C4-2B (cell line): Measurements from ENCODE around the gene BCAR3.

Source experiments
- ZFX ChIP-seq: fragments of 450-650 bp; IDR thresholded peaks from 2 replicates; pipeline ENCODE4 v1.6.1; 2017
- TF ChIP-seq, protein P1 (sequence below): fragments of 450-650 bp; conservative IDR thresholded peaks from 2 replicates; pipeline ENCODE4 v1.5.1; 2017; ENCODE audit warnings: mild to moderate bottlenecking

DNA sequence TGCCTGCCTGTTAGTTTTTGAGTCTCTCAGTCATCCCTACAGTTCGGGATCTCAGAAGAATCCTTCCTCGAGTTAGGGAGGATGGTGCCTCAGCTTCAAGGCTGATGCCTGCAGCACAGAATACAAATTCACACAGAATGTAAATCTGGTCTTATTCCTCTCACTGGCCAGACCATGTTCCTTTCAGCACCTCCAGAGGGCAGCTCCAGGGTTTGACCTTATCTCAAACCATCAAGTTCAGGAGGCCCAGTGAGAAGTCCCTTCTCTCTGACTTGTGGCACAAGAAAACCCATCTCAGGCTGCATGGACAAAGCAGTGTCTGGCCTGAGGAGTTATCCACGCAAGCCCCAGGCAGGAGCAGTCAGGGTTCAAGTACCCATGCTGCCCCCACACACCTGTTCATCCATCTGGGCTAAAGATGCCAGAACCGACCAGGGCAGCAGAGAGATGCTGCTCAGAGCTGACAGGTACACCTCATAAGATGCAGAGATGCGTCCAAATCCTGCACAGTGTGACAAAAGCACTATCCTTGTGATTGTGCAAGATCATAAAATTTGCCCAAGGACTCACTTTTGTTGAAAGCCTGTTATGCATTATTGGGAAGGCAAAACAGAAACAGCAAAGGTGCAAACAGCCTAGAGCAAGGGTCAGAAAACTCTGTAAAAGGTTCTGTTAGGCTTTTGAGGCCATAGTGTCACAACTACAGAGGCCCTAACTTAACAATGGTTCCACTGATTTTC, 49.8 kb downstream of the BCAR3 start:
- TF ChIP-seq, protein P1, sequence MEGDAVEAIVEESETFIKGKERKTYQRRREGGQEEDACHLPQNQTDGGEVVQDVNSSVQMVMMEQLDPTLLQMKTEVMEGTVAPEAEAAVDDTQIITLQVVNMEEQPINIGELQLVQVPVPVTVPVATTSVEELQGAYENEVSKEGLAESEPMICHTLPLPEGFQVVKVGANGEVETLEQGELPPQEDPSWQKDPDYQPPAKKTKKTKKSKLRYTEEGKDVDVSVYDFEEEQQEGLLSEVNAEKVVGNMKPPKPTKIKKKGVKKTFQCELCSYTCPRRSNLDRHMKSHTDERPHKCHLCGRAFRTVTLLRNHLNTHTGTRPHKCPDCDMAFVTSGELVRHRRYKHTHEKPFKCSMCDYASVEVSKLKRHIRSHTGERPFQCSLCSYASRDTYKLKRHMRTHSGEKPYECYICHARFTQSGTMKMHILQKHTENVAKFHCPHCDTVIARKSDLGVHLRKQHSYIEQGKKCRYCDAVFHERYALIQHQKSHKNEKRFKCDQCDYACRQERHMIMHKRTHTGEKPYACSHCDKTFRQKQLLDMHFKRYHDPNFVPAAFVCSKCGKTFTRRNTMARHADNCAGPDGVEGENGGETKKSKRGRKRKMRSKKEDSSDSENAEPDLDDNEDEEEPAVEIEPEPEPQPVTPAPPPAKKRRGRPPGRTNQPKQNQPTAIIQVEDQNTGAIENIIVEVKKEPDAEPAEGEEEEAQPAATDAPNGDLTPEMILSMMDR: no peak; the same call in 1 of the 2 replicates
- TF ChIP-seq ZFX: no peak
